ENCODE results near the gene POLR2J3.
"Not testable (repeated sequence)": the region's sequence is repeated elsewhere in the genome, so short reads cannot be mapped to it uniquely, and the experiment has no call there.

DNA sequence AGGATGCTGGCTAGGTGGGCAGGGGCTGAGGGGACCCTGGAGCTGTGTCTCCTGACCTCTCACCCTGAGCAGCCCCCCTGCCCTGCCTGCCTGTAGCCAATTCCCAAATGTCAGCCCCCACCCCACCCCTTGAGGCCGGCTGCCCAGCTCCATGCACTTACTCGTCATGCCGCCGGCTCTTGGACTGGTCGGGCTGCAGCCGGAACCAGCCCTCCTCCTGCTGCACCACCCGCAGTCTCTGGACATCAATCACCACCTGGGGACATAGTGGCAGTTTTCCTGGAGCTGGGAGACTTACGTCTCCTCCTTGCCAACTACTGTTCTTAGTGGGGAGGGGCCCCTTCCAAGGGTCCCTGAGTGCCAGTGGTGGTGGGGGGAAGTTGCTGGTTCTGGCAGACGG lies 27.3 kb upstream of the POLR2J3 start:
- not testable (repeated sequence) for TF ChIP-seq POLR2A (IDR thresholded peaks at IDR 0.05)
- TF ChIP-seq, protein P1, sequence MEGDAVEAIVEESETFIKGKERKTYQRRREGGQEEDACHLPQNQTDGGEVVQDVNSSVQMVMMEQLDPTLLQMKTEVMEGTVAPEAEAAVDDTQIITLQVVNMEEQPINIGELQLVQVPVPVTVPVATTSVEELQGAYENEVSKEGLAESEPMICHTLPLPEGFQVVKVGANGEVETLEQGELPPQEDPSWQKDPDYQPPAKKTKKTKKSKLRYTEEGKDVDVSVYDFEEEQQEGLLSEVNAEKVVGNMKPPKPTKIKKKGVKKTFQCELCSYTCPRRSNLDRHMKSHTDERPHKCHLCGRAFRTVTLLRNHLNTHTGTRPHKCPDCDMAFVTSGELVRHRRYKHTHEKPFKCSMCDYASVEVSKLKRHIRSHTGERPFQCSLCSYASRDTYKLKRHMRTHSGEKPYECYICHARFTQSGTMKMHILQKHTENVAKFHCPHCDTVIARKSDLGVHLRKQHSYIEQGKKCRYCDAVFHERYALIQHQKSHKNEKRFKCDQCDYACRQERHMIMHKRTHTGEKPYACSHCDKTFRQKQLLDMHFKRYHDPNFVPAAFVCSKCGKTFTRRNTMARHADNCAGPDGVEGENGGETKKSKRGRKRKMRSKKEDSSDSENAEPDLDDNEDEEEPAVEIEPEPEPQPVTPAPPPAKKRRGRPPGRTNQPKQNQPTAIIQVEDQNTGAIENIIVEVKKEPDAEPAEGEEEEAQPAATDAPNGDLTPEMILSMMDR (IDR thresholded peaks at IDR 0.05), result not testable (repeated sequence)

All from esophagus squamous epithelium (tissue), 4 donors.